HL-60 (cell line): ENCODE results near the gene AMPD3.
A peak's percentile ranks its signal among the peaks of the same experiment; 100 is the strongest.

ENCODE experiments used
- DNase-seq, 2 experiments: peaks; one replicate each; pipeline ENCODE4 v3.0.0-alpha.2; 2010 to 2020; ENCODE audit warnings: low read depth in 1 of 2, low spot score in 1 of 2
- H3K27ac ChIP-seq: fragments of 250-450 bp; sonication (Bioruptor Pico); replicated peaks from 2 replicates; pipeline ENCODE4 v1.5.1; 2020; ENCODE audit warnings: mild to moderate bottlenecking, moderate library complexity
- H3K27me3 ChIP-seq: fragments of 250-450 bp; sonication (Bioruptor Pico); 2 replicates; pipeline ENCODE4 v1.5.1; 2021; ENCODE audit warnings: mild to moderate bottlenecking, moderate library complexity; ENCODE audit not compliant: insufficient read depth, poor library complexity, severe bottlenecking
- H3K4me3 ChIP-seq: replicated peaks from 2 replicates; pipeline ENCODE4 v1.5.1; 2011; ENCODE audit warnings: mild to moderate bottlenecking, control low read depth, low read length; ENCODE audit not compliant: insufficient read depth
- CTCF ChIP-seq: IDR thresholded peaks from one replicate; pipeline ENCODE4 v1.5.1; 2011; ENCODE audit warnings: low read length, control low read depth, inconsistent platforms; ENCODE audit not compliant: insufficient read depth
- GABPA ChIP-seq: IDR thresholded peaks from 2 replicates; pipeline ENCODE4 v1.6.1; 2012; ENCODE audit warnings: low read depth
- POLR2AphosphoS5 ChIP-seq: IDR thresholded peaks from 2 replicates; pipeline ENCODE4 v1.6.1; 2012; ENCODE audit warnings: low read depth
- REST ChIP-seq: IDR thresholded peaks from 2 replicates; pipeline ENCODE4 v1.6.1; 2012; ENCODE audit warnings: low read depth; ENCODE audit not compliant: insufficient replicate concordance
- SPI1 ChIP-seq: IDR thresholded peaks from 2 replicates; pipeline ENCODE4 v1.6.1; 2012; ENCODE audit warnings: low read depth, mild to moderate bottlenecking, borderline replicate concordance

The AMPD3 gene

GRCh38 chr11:10499452-10499851, 44.4 kb downstream of the AMPD3 start:
- TF ChIP-seq GABPA (no peak), POLR2AphosphoS5 (no peak), CTCF (no peak), SPI1 (no peak), REST (no peak)
- no peak for DNase-seq
- H3K27me3 ChIP-seq: no peaks in the 10 kb centered on the region
- no peak overlapping the region for H3K27ac ChIP-seq
- H3K4me3 ChIP-seq: no peak overlapping the region

- 0 out of 2 replicates have a peak, but pooled peaks have one; percentile 27 for TF ChIP-seq POLR2AphosphoS5
- TF ChIP-seq SPI1: no peak
- H3K27ac ChIP-seq: no peak overlapping the region
- H3K4me3 ChIP-seq: no peak overlapping the region
- no peaks in the 10 kb centered on the region for H3K27me3 ChIP-seq
- DNase-seq: no peak
Measured at GRCh38 chr11:10499874-10500601, 45.0 kb downstream of the AMPD3 start.

GRCh38 chr11:10500757-10501684, 46.0 kb downstream of the AMPD3 start:
- H3K27me3 ChIP-seq: no peaks in the 10 kb centered on the region
- no peak for TF ChIP-seq POLR2AphosphoS5
- TF ChIP-seq REST: no peak
- no peak for TF ChIP-seq GABPA
- TF ChIP-seq CTCF: no peak
- TF ChIP-seq SPI1: no peak
- H3K27ac ChIP-seq: no peak overlapping the region
- no peak for DNase-seq
- H3K4me3 ChIP-seq: no peak overlapping the region

GRCh38 chr11:10502065-10502680, 47.1 kb downstream of the AMPD3 start:
- no peak for TF ChIP-seq REST
- no peak for TF ChIP-seq GABPA
- no peak for DNase-seq
- H3K4me3 ChIP-seq: no peak overlapping the region
- peak overlapping the region; percentile 43 for H3K27ac ChIP-seq
- no peaks in the 10 kb centered on the region for H3K27me3 ChIP-seq
